ENCODE measurements around the gene BTNL9. TPM values are rescaled to one million over a fixed set of nuclear protein-coding genes. Genes with fewer than 3 reads are reported as not detected.
"Not testable (repeated sequence)": the region's sequence is repeated elsewhere in the genome, so short reads cannot be mapped to it uniquely, and the experiment has no call there.

Gene BTNL9
- 9.9 TPM for total RNA-seq

- Histone ChIP-seq H3K4me3 (ENCODE audit: low read length in 3 of 3) (peak within 1 kb of the TSS; percentile 26 to 56 (median 52)), H3K9ac (ENCODE audit: low read depth in 1 of 3, low read length in 3 of 3) (peak within 1 kb of the TSS in 2 of 3 donors; percentile 33 to 57), H3K4me1 (ENCODE audit: control insufficient read depth in 3 of 3, insufficient read depth in 3 of 3, low read length in 3 of 3) (peaks cover 0 to 8% (median 0%) of the 10 kb centered on the region in 3 donors), H3K27ac (ENCODE audit: low read depth, low read length) (peak within 1 kb of the TSS; percentile 8), H3K9me3 (ENCODE audit: control insufficient read depth in 3 of 3, low read length in 3 of 3) (no peaks in the 10 kb centered on the region), H3K36me3 (ENCODE audit: control insufficient read depth in 3 of 3, insufficient read depth in 3 of 3, low read length in 3 of 3) (no peaks in the 10 kb centered on the region), H3K27me3 (ENCODE audit: control insufficient read depth in 3 of 3, insufficient read depth in 3 of 3, low read length in 3 of 3) (peaks cover 27 to 58% (median 33%) of the 10 kb centered on the region in 3 donors)
These were observed at the start of gene BTNL9 for GRCh38 chr5:181039931-181040630. TSS of gene BTNL9 (plus strand) at chr5:181040266. CDS start at chr5:181045490, 5,224 bp downstream.

DNA sequence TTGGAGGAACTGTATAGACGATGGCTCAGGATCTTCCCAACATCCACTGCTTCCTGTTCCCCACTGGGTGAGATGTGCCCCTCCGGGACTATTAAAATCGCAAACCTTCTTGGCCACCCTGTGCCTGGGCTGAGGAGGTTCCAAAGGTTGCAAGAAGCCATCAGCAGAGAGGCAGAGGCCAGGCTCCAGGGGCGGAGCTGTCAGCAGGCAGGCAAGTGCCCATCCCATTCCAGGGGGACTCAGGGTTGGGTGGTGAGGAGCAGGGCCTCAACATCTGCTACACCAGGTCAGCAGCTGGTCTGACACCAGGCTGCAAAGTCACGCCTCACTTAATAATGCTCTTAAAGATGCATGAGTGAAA is 49.2 kb upstream of the BTNL9 start:
- Histone ChIP-seq H3K4me1 (ENCODE audit: control insufficient read depth in 3 of 3, insufficient read depth in 3 of 3, low read length in 3 of 3) (no peaks in the 10 kb centered on the region), H3K4me3 (ENCODE audit: low read length in 3 of 3) (no peak overlapping the region), H3K27ac (ENCODE audit: low read depth, low read length) (no peak overlapping the region), H3K27me3 (ENCODE audit: control insufficient read depth in 3 of 3, insufficient read depth in 3 of 3, low read length in 3 of 3) (no peaks in the 10 kb centered on the region), H3K36me3 (ENCODE audit: control insufficient read depth in 3 of 3, insufficient read depth in 3 of 3, low read length in 3 of 3) (no peaks in the 10 kb centered on the region), H3K9ac (ENCODE audit: low read depth in 1 of 3, low read length in 3 of 3) (no peak overlapping the region), H3K9me3 (ENCODE audit: control insufficient read depth in 3 of 3, low read length in 3 of 3) (no peaks in the 10 kb centered on the region)

DNA sequence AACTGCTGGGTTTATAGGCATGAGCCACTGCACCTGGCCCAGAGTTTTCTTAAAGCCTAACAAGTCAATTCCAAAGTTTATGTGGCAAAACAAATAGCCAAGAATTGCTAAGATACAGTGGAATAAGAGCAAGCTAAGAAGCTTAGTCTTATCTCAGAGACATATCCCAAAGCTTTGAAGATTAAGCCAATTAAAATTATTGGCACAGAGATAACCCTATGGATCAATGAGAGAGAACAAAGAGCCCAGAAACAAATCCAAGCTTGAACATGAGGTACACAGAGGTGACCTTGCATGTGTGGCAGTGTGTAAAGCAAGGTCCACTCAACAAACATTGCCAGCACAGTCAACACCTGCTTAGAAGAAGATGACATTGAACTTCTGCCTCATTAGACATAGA is 38.1 kb upstream of the BTNL9 start:
- Histone ChIP-seq H3K36me3 (ENCODE audit: control insufficient read depth in 3 of 3, insufficient read depth in 3 of 3, low read length in 3 of 3) (no peaks in the 10 kb centered on the region), H3K9ac (ENCODE audit: low read depth in 1 of 3, low read length in 3 of 3) (no peak overlapping the region), H3K4me1 (ENCODE audit: control insufficient read depth in 3 of 3, insufficient read depth in 3 of 3, low read length in 3 of 3) (no peaks in the 10 kb centered on the region), H3K27ac (ENCODE audit: low read depth, low read length) (no peak overlapping the region), H3K9me3 (ENCODE audit: control insufficient read depth in 3 of 3, low read length in 3 of 3) (no peaks in the 10 kb centered on the region), H3K4me3 (ENCODE audit: low read length in 3 of 3) (no peak overlapping the region), H3K27me3 (ENCODE audit: control insufficient read depth in 3 of 3, insufficient read depth in 3 of 3, low read length in 3 of 3) (peaks cover 0 to 6% (median 0%) of the 10 kb centered on the region in 3 donors)

GRCh38 chr5:181005791-181006190 is 34.3 kb upstream of the BTNL9 start:
- H3K27me3 ChIP-seq (ENCODE audit: control insufficient read depth in 3 of 3, insufficient read depth in 3 of 3, low read length in 3 of 3), result peaks cover 0 to 6% (median 0%) of the 10 kb centered on the region in 3 donors
- no peak overlapping the region for H3K9ac ChIP-seq (ENCODE audit: low read depth in 1 of 3, low read length in 3 of 3)
- no peaks in the 10 kb centered on the region for H3K36me3 ChIP-seq (ENCODE audit: control insufficient read depth in 3 of 3, insufficient read depth in 3 of 3, low read length in 3 of 3)
- no peaks in the 10 kb centered on the region for H3K9me3 ChIP-seq (ENCODE audit: control insufficient read depth in 3 of 3, low read length in 3 of 3)
- no peak overlapping the region for H3K4me3 ChIP-seq (ENCODE audit: low read length in 3 of 3)
- no peak overlapping the region for H3K27ac ChIP-seq (ENCODE audit: low read depth, low read length)
- no peaks in the 10 kb centered on the region for H3K4me1 ChIP-seq (ENCODE audit: control insufficient read depth in 3 of 3, insufficient read depth in 3 of 3, low read length in 3 of 3)

DNA sequence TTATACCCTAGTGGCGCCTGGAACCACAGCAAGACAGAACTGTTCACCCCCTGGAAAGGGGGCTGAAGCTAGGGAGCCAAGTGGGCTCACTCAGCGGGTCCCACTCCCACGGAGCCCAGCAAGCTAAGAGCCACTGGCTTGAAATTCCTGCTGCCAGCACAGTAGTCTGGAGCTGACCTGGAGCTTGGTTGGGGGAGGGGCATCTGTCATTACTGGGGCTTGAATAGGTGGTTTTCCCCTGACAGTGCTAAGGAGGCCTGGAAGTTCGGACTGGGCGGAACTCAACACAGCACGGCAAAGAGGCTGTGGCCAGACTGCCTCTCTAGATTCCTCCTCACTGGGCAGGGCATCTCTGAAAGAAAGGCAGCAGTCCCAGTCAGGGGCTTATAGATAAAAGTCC is 31.9 kb upstream of the BTNL9 start:
- Histone ChIP-seq H3K27ac (ENCODE audit: low read depth, low read length) (no peak overlapping the region), H3K9me3 (ENCODE audit: control insufficient read depth in 3 of 3, low read length in 3 of 3) (no peaks in the 10 kb centered on the region), H3K4me1 (ENCODE audit: control insufficient read depth in 3 of 3, insufficient read depth in 3 of 3, low read length in 3 of 3) (no peaks in the 10 kb centered on the region)

DNA sequence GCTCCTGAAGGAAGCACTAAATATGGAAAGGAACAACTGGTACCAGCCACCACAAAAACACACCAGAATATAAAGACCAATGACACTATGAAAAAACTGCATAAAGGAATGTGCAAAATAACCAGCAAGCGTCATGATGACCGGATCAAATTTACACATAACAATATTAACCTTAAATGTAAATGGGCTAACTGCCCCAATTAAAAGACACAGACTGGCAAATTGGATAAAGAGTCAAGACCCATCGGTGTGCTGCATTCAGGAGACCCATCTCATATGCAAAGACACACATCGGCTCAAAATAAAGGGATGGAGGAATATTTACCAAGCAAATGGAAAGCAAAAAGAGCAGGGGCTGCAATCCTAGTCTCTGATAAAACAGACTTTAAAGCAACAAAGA is 30.0 kb upstream of the BTNL9 start:
- H3K9me3 ChIP-seq (ENCODE audit: control insufficient read depth in 3 of 3, low read length in 3 of 3); H3K27ac ChIP-seq (ENCODE audit: low read depth, low read length); H3K27me3 ChIP-seq (ENCODE audit: control insufficient read depth in 3 of 3, insufficient read depth in 3 of 3, low read length in 3 of 3); H3K36me3 ChIP-seq (ENCODE audit: control insufficient read depth in 3 of 3, insufficient read depth in 3 of 3, low read length in 3 of 3); H3K4me3 ChIP-seq (ENCODE audit: low read length in 3 of 3); H3K9ac ChIP-seq (ENCODE audit: low read depth in 1 of 3, low read length in 3 of 3); H3K4me1 ChIP-seq (ENCODE audit: control insufficient read depth in 3 of 3, insufficient read depth in 3 of 3, low read length in 3 of 3): not testable (repeated sequence)

More for the DNA sequence above, 31.9 kb upstream of the BTNL9 start:
- Histone ChIP-seq H3K27me3 (ENCODE audit: control insufficient read depth in 3 of 3, insufficient read depth in 3 of 3, low read length in 3 of 3) (peaks cover 0 to 6% (median 0%) of the 10 kb centered on the region in 3 donors), H3K36me3 (ENCODE audit: control insufficient read depth in 3 of 3, insufficient read depth in 3 of 3, low read length in 3 of 3) (no peaks in the 10 kb centered on the region), H3K9ac (ENCODE audit: low read depth in 1 of 3, low read length in 3 of 3) (no peak overlapping the region), H3K4me3 (ENCODE audit: low read length in 3 of 3) (no peak overlapping the region)

GRCh38 chr5:181014654-181015053 is 25.4 kb upstream of the BTNL9 start:
- H3K36me3 ChIP-seq (ENCODE audit: control insufficient read depth in 3 of 3, insufficient read depth in 3 of 3, low read length in 3 of 3); H3K4me3 ChIP-seq (ENCODE audit: low read length in 3 of 3); H3K27me3 ChIP-seq (ENCODE audit: control insufficient read depth in 3 of 3, insufficient read depth in 3 of 3, low read length in 3 of 3); H3K9ac ChIP-seq (ENCODE audit: low read depth in 1 of 3, low read length in 3 of 3); H3K27ac ChIP-seq (ENCODE audit: low read depth, low read length); H3K9me3 ChIP-seq (ENCODE audit: control insufficient read depth in 3 of 3, low read length in 3 of 3); H3K4me1 ChIP-seq (ENCODE audit: control insufficient read depth in 3 of 3, insufficient read depth in 3 of 3, low read length in 3 of 3): not testable (repeated sequence)

- H3K27me3 ChIP-seq (ENCODE audit: control insufficient read depth in 3 of 3, insufficient read depth in 3 of 3, low read length in 3 of 3); H3K4me3 ChIP-seq (ENCODE audit: low read length in 3 of 3); H3K9ac ChIP-seq (ENCODE audit: low read depth in 1 of 3, low read length in 3 of 3); H3K9me3 ChIP-seq (ENCODE audit: control insufficient read depth in 3 of 3, low read length in 3 of 3); H3K27ac ChIP-seq (ENCODE audit: low read depth, low read length); H3K36me3 ChIP-seq (ENCODE audit: control insufficient read depth in 3 of 3, insufficient read depth in 3 of 3, low read length in 3 of 3); H3K4me1 ChIP-seq (ENCODE audit: control insufficient read depth in 3 of 3, insufficient read depth in 3 of 3, low read length in 3 of 3): not testable (repeated sequence)
These were observed 22.6 kb upstream of the BTNL9 start for GRCh38 chr5:181017448-181017847.

- Histone ChIP-seq H3K27ac (ENCODE audit: low read depth, low read length) (no peak overlapping the region), H3K9me3 (ENCODE audit: control insufficient read depth in 3 of 3, low read length in 3 of 3) (peaks cover 4 to 12% (median 9%) of the 10 kb centered on the region in 3 donors), H3K4me3 (ENCODE audit: low read length in 3 of 3) (no peak overlapping the region), H3K9ac (ENCODE audit: low read depth in 1 of 3, low read length in 3 of 3) (no peak overlapping the region), H3K36me3 (ENCODE audit: control insufficient read depth in 3 of 3, insufficient read depth in 3 of 3, low read length in 3 of 3) (no peaks in the 10 kb centered on the region), H3K27me3 (ENCODE audit: control insufficient read depth in 3 of 3, insufficient read depth in 3 of 3, low read length in 3 of 3) (no peaks in the 10 kb centered on the region), H3K4me1 (ENCODE audit: control insufficient read depth in 3 of 3, insufficient read depth in 3 of 3, low read length in 3 of 3) (no peaks in the 10 kb centered on the region)
These were observed 19.4 kb upstream of the BTNL9 start for GRCh38 chr5:181020688-181021087.

DNA sequence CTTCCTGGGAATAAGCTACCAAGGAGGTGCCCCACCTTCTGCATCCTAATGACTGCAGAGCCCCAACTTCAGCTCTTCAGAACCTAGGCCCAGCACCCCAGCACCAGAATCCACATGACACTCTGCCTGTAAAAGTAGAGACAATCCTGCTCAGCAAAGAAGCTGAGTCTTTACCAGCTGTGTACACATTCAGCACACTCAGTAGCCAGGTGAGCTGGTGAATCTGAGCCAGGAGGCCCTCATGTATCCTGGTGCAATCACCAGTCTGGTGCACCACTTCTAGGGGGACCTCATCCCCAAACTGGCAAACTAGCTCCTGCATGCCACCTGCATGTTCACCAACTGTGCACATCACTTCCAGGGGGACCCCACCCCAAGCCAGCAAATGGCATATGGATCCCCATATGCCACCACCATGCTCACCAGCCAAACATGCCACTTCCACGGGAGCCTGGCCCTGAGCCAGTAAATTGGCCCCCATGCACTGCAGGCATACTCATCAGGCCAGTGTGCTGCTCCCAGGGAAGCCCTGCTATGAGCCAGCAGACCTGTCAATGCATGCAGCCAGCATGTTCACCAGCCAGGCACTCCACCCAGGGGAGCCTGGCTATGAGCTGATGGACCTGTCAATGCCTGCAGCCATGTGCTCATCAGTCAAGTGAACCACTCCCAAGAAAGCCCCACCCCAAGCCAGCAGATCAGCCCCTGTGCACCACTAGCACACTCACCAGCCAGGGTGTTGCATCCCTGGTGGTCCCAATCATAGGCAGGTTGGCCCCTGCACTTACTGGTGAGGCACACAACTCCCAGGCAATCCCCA is 15.6 kb upstream of the BTNL9 start:
- Histone ChIP-seq H3K4me1 (ENCODE audit: control insufficient read depth in 3 of 3, insufficient read depth in 3 of 3, low read length in 3 of 3) (no peaks in the 10 kb centered on the region), H3K27ac (ENCODE audit: low read depth, low read length) (no peak overlapping the region), H3K9ac (ENCODE audit: low read depth in 1 of 3, low read length in 3 of 3) (no peak overlapping the region), H3K9me3 (ENCODE audit: control insufficient read depth in 3 of 3, low read length in 3 of 3) (peaks cover 4 to 12% (median 9%) of the 10 kb centered on the region in 3 donors), H3K36me3 (ENCODE audit: control insufficient read depth in 3 of 3, insufficient read depth in 3 of 3, low read length in 3 of 3) (no peaks in the 10 kb centered on the region), H3K27me3 (ENCODE audit: control insufficient read depth in 3 of 3, insufficient read depth in 3 of 3, low read length in 3 of 3) (no peaks in the 10 kb centered on the region), H3K4me3 (ENCODE audit: low read length in 3 of 3) (no peak overlapping the region)
